ENCODE measurements around the gene HOXD9. TPM values are rescaled to one million over a fixed set of nuclear protein-coding genes. Genes with fewer than 3 reads are reported as not detected.
A peak's percentile ranks its signal among the peaks of the same experiment; 100 is the strongest.

HOXD9 gene
- total RNA-seq, 1 experiment from 2014 or later = not detected

DNA sequence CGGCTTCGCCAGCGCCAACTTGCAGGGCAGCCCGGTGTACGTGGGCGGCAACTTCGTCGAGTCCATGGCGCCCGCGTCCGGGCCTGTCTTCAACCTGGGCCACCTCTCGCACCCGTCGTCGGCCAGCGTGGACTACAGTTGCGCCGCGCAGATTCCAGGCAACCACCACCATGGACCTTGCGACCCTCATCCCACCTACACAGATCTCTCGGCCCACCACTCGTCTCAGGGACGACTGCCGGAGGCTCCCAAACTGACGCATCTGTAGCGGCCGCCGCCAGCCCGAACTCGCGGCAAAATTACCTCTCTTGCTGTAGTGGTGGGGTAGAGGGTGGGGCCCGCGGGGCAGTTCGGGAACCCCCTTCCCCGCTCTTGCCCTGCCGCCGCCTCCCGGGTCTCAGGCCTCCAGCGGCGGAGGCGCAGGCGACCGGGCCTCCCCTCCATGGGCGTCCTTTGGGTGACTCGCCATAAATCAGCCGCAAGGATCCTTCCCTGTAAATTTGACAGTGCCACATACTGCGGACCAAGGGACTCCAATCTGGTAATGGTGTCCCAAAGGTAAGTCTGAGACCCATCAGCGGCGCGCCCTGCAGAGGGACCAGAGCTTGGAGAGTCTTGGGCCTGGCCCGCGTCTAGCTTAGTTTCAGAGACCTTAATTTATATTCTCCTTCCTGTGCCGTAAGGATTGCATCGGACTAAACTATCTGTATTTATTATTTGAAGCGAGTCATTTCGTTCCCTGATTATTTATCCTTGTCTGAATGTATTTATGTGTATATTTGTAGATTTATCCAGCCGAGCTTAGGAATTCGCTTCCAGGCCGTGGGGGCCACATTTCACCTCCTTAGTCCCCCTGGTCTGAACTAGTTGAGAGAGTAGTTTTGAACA is 49.7 kb downstream of the HOXD9 start:
- DNase-seq (ENCODE audit: low spot score) (no peak), ATAC-seq (peak; percentile 3)
- Mint-ChIP-seq H3K27me3 (ENCODE audit: low read depth) (peaks cover 100% of the 10 kb centered on the region), H3K4me1 (peaks cover 41% of the 10 kb centered on the region), H3K27ac (no peak overlapping the region), H3K36me3 (peaks cover 4% of the 10 kb centered on the region; the same call in 1 of the 2 replicates), H3K4me3 (peak overlapping the region; percentile 66), H3K9me3 (no peaks in the 10 kb centered on the region)
- no peak for TF ChIP-seq ZNF138 (CRISPR knock-in tag; conservative IDR thresholded peaks at IDR 0.05)
- TF ChIP-seq FOXP1 (CRISPR knock-in tag; IDR thresholded peaks at IDR 0.05; ENCODE audit: borderline replicate concordance) = 0 out of 2 replicates have a peak, but pooled peaks have one; percentile 14
- TF ChIP-seq HMGA2 (CRISPR knock-in tag; IDR thresholded peaks at IDR 0.05) = no peak
- TF ChIP-seq TCF7 (CRISPR knock-in tag; IDR thresholded peaks at IDR 0.05; ENCODE audit: low read depth) = 0 out of 2 replicates have a peak, but pooled peaks have one; percentile 3
- TF ChIP-seq, protein P1, sequence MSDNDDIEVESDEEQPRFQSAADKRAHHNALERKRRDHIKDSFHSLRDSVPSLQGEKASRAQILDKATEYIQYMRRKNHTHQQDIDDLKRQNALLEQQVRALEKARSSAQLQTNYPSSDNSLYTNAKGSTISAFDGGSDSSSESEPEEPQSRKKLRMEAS (CRISPR knock-in tag; IDR thresholded peaks at IDR 0.05) = peak; percentile 15; the same call in 1 of the 2 replicates
- TF ChIP-seq MXD4 (CRISPR knock-in tag; IDR thresholded peaks at IDR 0.05; ENCODE audit: borderline replicate concordance) = no peak
- no peak for TF ChIP-seq RORB (CRISPR knock-in tag; IDR thresholded peaks at IDR 0.05)
- TF ChIP-seq USF1 (CRISPR knock-in tag; IDR thresholded peaks at IDR 0.05) = no peak; the same call in 1 of the 2 replicates
- no peak; the same call in 1 of the 2 replicates for TF ChIP-seq NFE2L1 (CRISPR knock-in tag; IDR thresholded peaks at IDR 0.05)
- TF ChIP-seq ZNF263 (CRISPR knock-in tag; IDR thresholded peaks at IDR 0.05; ENCODE audit: low read depth) = no peak
- TF ChIP-seq, protein P2, sequence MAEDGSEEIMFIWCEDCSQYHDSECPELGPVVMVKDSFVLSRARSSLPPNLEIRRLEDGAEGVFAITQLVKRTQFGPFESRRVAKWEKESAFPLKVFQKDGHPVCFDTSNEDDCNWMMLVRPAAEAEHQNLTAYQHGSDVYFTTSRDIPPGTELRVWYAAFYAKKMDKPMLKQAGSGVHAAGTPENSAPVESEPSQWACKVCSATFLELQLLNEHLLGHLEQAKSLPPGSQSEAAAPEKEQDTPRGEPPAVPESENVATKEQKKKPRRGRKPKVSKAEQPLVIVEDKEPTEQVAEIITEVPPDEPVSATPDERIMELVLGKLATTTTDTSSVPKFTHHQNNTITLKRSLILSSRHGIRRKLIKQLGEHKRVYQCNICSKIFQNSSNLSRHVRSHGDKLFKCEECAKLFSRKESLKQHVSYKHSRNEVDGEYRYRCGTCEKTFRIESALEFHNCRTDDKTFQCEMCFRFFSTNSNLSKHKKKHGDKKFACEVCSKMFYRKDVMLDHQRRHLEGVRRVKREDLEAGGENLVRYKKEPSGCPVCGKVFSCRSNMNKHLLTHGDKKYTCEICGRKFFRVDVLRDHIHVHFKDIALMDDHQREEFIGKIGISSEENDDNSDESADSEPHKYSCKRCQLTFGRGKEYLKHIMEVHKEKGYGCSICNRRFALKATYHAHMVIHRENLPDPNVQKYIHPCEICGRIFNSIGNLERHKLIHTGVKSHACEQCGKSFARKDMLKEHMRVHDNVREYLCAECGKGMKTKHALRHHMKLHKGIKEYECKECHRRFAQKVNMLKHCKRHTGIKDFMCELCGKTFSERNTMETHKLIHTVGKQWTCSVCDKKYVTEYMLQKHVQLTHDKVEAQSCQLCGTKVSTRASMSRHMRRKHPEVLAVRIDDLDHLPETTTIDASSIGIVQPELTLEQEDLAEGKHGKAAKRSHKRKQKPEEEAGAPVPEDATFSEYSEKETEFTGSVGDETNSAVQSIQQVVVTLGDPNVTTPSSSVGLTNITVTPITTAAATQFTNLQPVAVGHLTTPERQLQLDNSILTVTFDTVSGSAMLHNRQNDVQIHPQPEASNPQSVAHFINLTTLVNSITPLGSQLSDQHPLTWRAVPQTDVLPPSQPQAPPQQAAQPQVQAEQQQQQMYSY (CRISPR knock-in tag; IDR thresholded peaks at IDR 0.05) = no peak
- no peak for TF ChIP-seq CREM (CRISPR knock-in tag; IDR thresholded peaks at IDR 0.05)
- no peak for TF ChIP-seq NFATC4 (CRISPR knock-in tag; IDR thresholded peaks at IDR 0.05)
- TF ChIP-seq MYBL2 (CRISPR knock-in tag; IDR thresholded peaks at IDR 0.05) = 0 out of 2 replicates have a peak, but pooled peaks have one; percentile 19
- TF ChIP-seq, protein P3, sequence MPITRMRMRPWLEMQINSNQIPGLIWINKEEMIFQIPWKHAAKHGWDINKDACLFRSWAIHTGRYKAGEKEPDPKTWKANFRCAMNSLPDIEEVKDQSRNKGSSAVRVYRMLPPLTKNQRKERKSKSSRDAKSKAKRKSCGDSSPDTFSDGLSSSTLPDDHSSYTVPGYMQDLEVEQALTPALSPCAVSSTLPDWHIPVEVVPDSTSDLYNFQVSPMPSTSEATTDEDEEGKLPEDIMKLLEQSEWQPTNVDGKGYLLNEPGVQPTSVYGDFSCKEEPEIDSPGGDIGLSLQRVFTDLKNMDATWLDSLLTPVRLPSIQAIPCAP (CRISPR knock-in tag; IDR thresholded peaks at IDR 0.05) = no peak
- CTCF ChIA-PET = interaction anchor here (0.6 to 1.9 kb wide), 8 partner anchors 10 to 382 kb away, joined by 3 to 8 read pairs (median 4); no protein-coding TSS in a partner anchor
- POLR2A ChIA-PET = interaction anchor here (1.8 kb wide), 1 partner anchor 12 kb away, joined by 7 read pairs; no protein-coding TSS in a partner anchor

DNA sequence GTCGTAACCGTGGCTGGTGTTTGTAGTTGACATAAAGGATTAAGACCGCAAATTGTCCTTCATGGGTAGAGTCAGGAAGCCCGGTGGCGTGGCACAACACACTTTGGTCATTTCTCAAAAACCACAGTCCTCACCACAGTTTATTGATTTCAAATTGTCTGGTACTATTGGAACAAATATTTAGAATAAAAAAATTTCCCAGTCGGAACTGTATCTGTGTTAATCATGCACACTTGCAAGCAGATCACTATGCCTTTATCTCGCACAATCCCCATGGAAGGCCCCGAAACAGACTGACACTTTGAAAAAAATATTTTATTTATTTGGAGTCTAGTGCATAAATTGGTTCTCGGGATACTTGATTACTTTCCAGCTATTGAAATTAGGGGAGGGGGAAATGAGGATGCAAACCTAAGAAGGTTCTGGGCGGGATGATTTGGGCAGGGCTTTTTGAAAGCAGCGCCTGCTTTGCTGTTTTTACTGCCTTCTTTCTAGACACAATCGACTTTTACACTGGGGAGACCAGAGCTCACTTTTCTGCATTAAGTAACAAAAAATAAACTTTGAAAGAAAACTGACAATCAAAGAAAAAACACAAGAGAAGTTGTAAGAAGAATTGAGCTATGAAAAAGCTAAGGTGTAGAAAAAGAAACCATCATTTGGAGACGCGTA is 50.5 kb downstream of the HOXD9 start:
- H3K27me3 Mint-ChIP-seq (ENCODE audit: low read depth) = peaks cover 100% of the 10 kb centered on the region
- no peaks in the 10 kb centered on the region for H3K9me3 Mint-ChIP-seq
- POLR2A ChIA-PET = no interaction called here
- peaks cover 46% of the 10 kb centered on the region for H3K4me1 Mint-ChIP-seq
- peak overlapping the region; percentile 66 for H3K4me3 Mint-ChIP-seq
- CTCF ChIA-PET = no interaction called here
- DNase-seq (ENCODE audit: low spot score) = no peak
- H3K36me3 Mint-ChIP-seq = peaks cover 4% of the 10 kb centered on the region; the same call in 1 of the 2 replicates
- no peak for TF ChIP-seq IRF2 (CRISPR knock-in tag; IDR thresholded peaks at IDR 0.05; ENCODE audit: borderline replicate concordance, low read depth)
- no peak for TF ChIP-seq ZNF416 (CRISPR knock-in tag; IDR thresholded peaks at IDR 0.05)
- TF ChIP-seq, protein P4, sequence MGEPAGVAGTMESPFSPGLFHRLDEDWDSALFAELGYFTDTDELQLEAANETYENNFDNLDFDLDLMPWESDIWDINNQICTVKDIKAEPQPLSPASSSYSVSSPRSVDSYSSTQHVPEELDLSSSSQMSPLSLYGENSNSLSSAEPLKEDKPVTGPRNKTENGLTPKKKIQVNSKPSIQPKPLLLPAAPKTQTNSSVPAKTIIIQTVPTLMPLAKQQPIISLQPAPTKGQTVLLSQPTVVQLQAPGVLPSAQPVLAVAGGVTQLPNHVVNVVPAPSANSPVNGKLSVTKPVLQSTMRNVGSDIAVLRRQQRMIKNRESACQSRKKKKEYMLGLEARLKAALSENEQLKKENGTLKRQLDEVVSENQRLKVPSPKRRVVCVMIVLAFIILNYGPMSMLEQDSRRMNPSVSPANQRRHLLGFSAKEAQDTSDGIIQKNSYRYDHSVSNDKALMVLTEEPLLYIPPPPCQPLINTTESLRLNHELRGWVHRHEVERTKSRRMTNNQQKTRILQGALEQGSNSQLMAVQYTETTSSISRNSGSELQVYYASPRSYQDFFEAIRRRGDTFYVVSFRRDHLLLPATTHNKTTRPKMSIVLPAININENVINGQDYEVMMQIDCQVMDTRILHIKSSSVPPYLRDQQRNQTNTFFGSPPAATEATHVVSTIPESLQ (CRISPR knock-in tag; IDR thresholded peaks at IDR 0.05) = no peak
- no peak for TF ChIP-seq FOXJ3 (CRISPR knock-in tag; IDR thresholded peaks at IDR 0.05; ENCODE audit: borderline replicate concordance)
- TF ChIP-seq, protein P3 (CRISPR knock-in tag; IDR thresholded peaks at IDR 0.05) = no peak
- TF ChIP-seq ZNF396 (CRISPR knock-in tag; IDR thresholded peaks at IDR 0.05; ENCODE audit: borderline replicate concordance) = no peak
- no peak for TF ChIP-seq GTF2I (CRISPR knock-in tag; conservative IDR thresholded peaks at IDR 0.05)
- no peak for TF ChIP-seq ZBTB21 (CRISPR knock-in tag; IDR thresholded peaks at IDR 0.05; ENCODE audit: borderline replicate concordance)
- TF ChIP-seq TCF7 (CRISPR knock-in tag; IDR thresholded peaks at IDR 0.05; ENCODE audit: low read depth) = no peak
- ATAC-seq = no peak
- no peak overlapping the region for H3K27ac Mint-ChIP-seq

All from WTC11 (cell line).